ENCODE data around the gene RHOU. TPM values are rescaled to one million over a fixed set of nuclear protein-coding genes. Genes with fewer than 3 reads are reported as not detected.
"Not testable (repeated sequence)": the region's sequence is repeated elsewhere in the genome, so short reads cannot be mapped to it uniquely, and the experiment has no call there.

RHOU gene
- total RNA-seq, 3 donors from 2014 or later = 28.8 to 31.5 (median 29.7) TPM

GRCh38 chr1:228772516-228773212 lies 37.4 kb downstream of the RHOU start:
- no peak for DNase-seq (ENCODE audit: low spot score in 2 of 2)
- no peaks in the 10 kb centered on the region for H3K27me3 ChIP-seq
- H3K4me3 ChIP-seq = no peak overlapping the region
- H3K27ac ChIP-seq = no peak overlapping the region
- intact Hi-C loops (cut with DNase I; ENCODE audit: low total_unique reads) = no loop called here
- H3K9me3 ChIP-seq = no peaks in the 10 kb centered on the region
- no peaks in the 10 kb centered on the region for H3K36me3 ChIP-seq
- no peaks in the 10 kb centered on the region for H3K4me1 ChIP-seq
- TF ChIP-seq POLR2AphosphoS5 (IDR thresholded peaks at IDR 0.05) (no peak), POLR2A (IDR thresholded peaks at IDR 0.05) (no peak), CTCF (IDR thresholded peaks at IDR 0.05) (no peak)

- H3K36me3 ChIP-seq; H3K27ac ChIP-seq; DNase-seq (ENCODE audit: low spot score in 2 of 2); intact Hi-C loops (cut with DNase I; ENCODE audit: low total_unique reads); H3K9me3 ChIP-seq; H3K4me3 ChIP-seq; H3K4me1 ChIP-seq; H3K27me3 ChIP-seq: not testable (repeated sequence)
Measured at GRCh38 chr1:228775946-228776345, 40.7 kb downstream of the RHOU start.

- intact Hi-C loops (cut with DNase I; ENCODE audit: low total_unique reads) = no loop called here
- H3K36me3 ChIP-seq = no peaks in the 10 kb centered on the region
- H3K27ac ChIP-seq = peak overlapping the region in 1 of 2 donors; percentile 32
- no peaks in the 10 kb centered on the region for H3K4me1 ChIP-seq
- no peak for DNase-seq (ENCODE audit: low spot score in 2 of 2)
- H3K27me3 ChIP-seq = no peaks in the 10 kb centered on the region
- no peak overlapping the region for H3K4me3 ChIP-seq
- TF ChIP-seq POLR2AphosphoS5 (IDR thresholded peaks at IDR 0.05) (peak in 1 of 3 donors; percentile 28), CTCF (IDR thresholded peaks at IDR 0.05) (no peak)
- H3K9me3 ChIP-seq = no peaks in the 10 kb centered on the region
Measured at GRCh38 chr1:228776449-228776848, 41.2 kb downstream of the RHOU start.

- Histone ChIP-seq H3K36me3 (no peaks in the 10 kb centered on the region), H3K4me3 (no peak overlapping the region), H3K9me3 (no peaks in the 10 kb centered on the region), H3K4me1 (no peaks in the 10 kb centered on the region), H3K27ac (peak overlapping the region in 1 of 2 donors; percentile 27), H3K27me3 (no peaks in the 10 kb centered on the region)
- no peak for TF ChIP-seq POLR2A (IDR thresholded peaks at IDR 0.05)
- no peak for TF ChIP-seq POLR2AphosphoS5 (IDR thresholded peaks at IDR 0.05)
- DNase-seq (ENCODE audit: low spot score in 2 of 2) = peak in 1 of 2 donors; percentile 49
- intact Hi-C loops (cut with DNase I; ENCODE audit: low total_unique reads) = no loop called here
Measured at GRCh38 chr1:228777236-228777635, 42.0 kb downstream of the RHOU start.

GRCh38 chr1:228778026-228778425 lies 42.7 kb downstream of the RHOU start:
- H3K27me3 ChIP-seq = no peaks in the 10 kb centered on the region
- no peak for TF ChIP-seq POLR2A (IDR thresholded peaks at IDR 0.05)
- no peak for TF ChIP-seq POLR2AphosphoS5 (IDR thresholded peaks at IDR 0.05)
- no peak for TF ChIP-seq CTCF (IDR thresholded peaks at IDR 0.05)
- H3K4me3 ChIP-seq = no peak overlapping the region
- H3K4me1 ChIP-seq = no peaks in the 10 kb centered on the region
- no peaks in the 10 kb centered on the region for H3K9me3 ChIP-seq
- intact Hi-C loops (cut with DNase I; ENCODE audit: low total_unique reads) = no loop called here
- H3K27ac ChIP-seq = peak overlapping the region in 1 of 2 donors; percentile 27
- no peaks in the 10 kb centered on the region for H3K36me3 ChIP-seq
- DNase-seq (ENCODE audit: low spot score in 2 of 2) = no peak

- H3K27ac ChIP-seq = no peak overlapping the region
- H3K4me3 ChIP-seq = no peak overlapping the region
- no peaks in the 10 kb centered on the region for H3K36me3 ChIP-seq
- TF ChIP-seq POLR2AphosphoS5 (IDR thresholded peaks at IDR 0.05) (no peak), CTCF (IDR thresholded peaks at IDR 0.05) (no peak), POLR2A (IDR thresholded peaks at IDR 0.05) (no peak)
- no peaks in the 10 kb centered on the region for H3K9me3 ChIP-seq
- no peak for DNase-seq (ENCODE audit: low spot score in 2 of 2)
- intact Hi-C loops (cut with DNase I; ENCODE audit: low total_unique reads) = no loop called here
- H3K27me3 ChIP-seq = no peaks in the 10 kb centered on the region
- H3K4me1 ChIP-seq = no peaks in the 10 kb centered on the region
Measured at GRCh38 chr1:228778466-228778865, 43.2 kb downstream of the RHOU start.
